Prostate gland (tissue), 2 donors: Measurements from ENCODE around the gene ZNF516. TPM values are rescaled to one million over a fixed set of nuclear protein-coding genes. Genes with fewer than 3 reads are reported as not detected.
A peak's percentile ranks its signal among the peaks of the same experiment; 100 is the strongest.

Experiments used
- DNase-seq: peaks from one replicate; pipeline ENCODE4 v3.0.0-alpha.2; 2019; ENCODE audit warnings: low spot score
- H3K27ac ChIP-seq, 2 donors: fragments of 200-600 bp; sonication (generic); 2 replicates each; pipeline ENCODE4 v1.5.1; 2017 to 2019
- H3K27me3 ChIP-seq: fragments of 200-600 bp; sonication (generic); replicated peaks from 2 replicates; pipeline ENCODE4 v1.5.1; 2019; ENCODE audit not compliant: insufficient read depth
- H3K36me3 ChIP-seq, 2 donors: fragments of 200-600 bp; sonication (generic); 1 replicate in 1 of 2; 2 replicates in 1 of 2; pipeline versions ENCODE4 v1.5.1 to v1.8.1; 2017 to 2019
- H3K4me1 ChIP-seq: fragments of 200-600 bp; sonication (generic); replicated peaks from 2 replicates; pipeline ENCODE4 v1.5.1; 2019
- H3K4me3 ChIP-seq, 2 donors: fragments of 200-600 bp; sonication (generic); 2 replicates each; pipeline ENCODE4 v1.5.1; 2017 to 2019
- H3K9me3 ChIP-seq: fragments of 200-600 bp; sonication (generic); 2 replicates; pipeline ENCODE4 v1.5.1; 2017
- CTCF ChIP-seq, 4 experiments: fragments of 200-600 bp in 2 of 4; fragments of 450-650 bp in 2 of 4; sonication (generic) in 2 of 4; IDR thresholded peaks; 1 replicate in 3 of 4; 2 replicates in 1 of 4; pipeline ENCODE4 v1.5.1; 2016 to 2019; ENCODE audit warnings: antibody characterized with exemption in 4 of 4, mild to moderate bottlenecking in 2 of 4, moderate library complexity in 2 of 4
- POLR2A ChIP-seq: fragments of 450-650 bp; IDR thresholded peaks from one replicate; pipeline ENCODE4 v1.6.1; 2016; ENCODE audit warnings: antibody characterized with exemption, mild to moderate bottlenecking
- POLR2AphosphoS5 ChIP-seq: sonication (generic); formaldehyde crosslinking; IDR thresholded peaks from one replicate; pipeline ENCODE4 v1.6.1; 2017; ENCODE audit warnings: antibody characterized with exemption
- WGBS: methylation state at CpG from one replicate; pipeline ENCODE4 v1.1.5; 2018; 5-methylcytosine and 5-hydroxymethylcytosine counted together
- intact Hi-C: fragments of 100-400 bp; cut with DNase I; formaldehyde crosslinking; loops from one replicate; pipeline ENCODE4 v1.14.2; 2022
- total RNA-seq, 2 donors: library from RNA; depleted of rRNA; stranded (reverse); fragments of >200 nt; gene quantifications; one replicate each; pipeline ENCODE4 v1.1.0, GENCODE V29; 2016

Gene ZNF516
- total RNA-seq, 2 donors from 2014 or later = 25.0 to 158 TPM

- Histone ChIP-seq H3K36me3 (no peaks in the 10 kb centered on the region), H3K4me1 (no peaks in the 10 kb centered on the region), H3K27ac (no peak overlapping the region), H3K27me3 (no peaks in the 10 kb centered on the region), H3K4me3 (no peak overlapping the region), H3K9me3 (no peaks in the 10 kb centered on the region)
- no peak for TF ChIP-seq POLR2A
- no peak for TF ChIP-seq POLR2AphosphoS5
- TF ChIP-seq CTCF (IDR thresholded peaks at IDR 0.05) = no peak
- intact Hi-C loops = no loop called here
- DNase-seq = no peak
- WGBS = 57% methylated on average over 15 of the region's 17 CpGs
Observed at GRCh38 chr18:76390452-76391035, 104.5 kb downstream of the ZNF516 start.

DNA sequence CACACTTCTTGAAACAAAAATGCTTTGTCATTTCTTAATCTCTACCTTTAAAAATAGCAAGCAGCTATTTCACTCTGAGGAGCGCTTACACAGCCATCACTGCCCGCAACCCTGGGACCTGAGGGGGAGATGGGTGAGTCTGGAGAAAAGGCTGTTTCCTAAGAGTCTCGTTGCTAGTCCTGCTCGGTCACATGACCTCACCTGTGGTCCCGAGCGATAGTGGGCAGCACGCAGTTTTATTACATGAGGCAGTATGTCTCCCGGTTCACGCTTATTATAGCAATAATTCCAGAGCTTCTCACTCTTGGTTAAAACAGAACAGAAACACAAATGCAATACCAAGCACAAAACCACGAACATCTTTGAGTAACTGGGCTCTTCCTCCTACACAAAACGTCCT is 105.3 kb downstream of the ZNF516 start:
- DNase-seq = no peak
- Histone ChIP-seq H3K27ac (no peak overlapping the region), H3K4me3 (no peak overlapping the region), H3K36me3 (no peaks in the 10 kb centered on the region), H3K4me1 (no peaks in the 10 kb centered on the region), H3K27me3 (no peaks in the 10 kb centered on the region), H3K9me3 (no peaks in the 10 kb centered on the region)
- WGBS = 64% methylated on average over 11 of the region's 11 CpGs
- TF ChIP-seq CTCF (IDR thresholded peaks at IDR 0.05) = no peak
- intact Hi-C loops = no loop called here

DNA sequence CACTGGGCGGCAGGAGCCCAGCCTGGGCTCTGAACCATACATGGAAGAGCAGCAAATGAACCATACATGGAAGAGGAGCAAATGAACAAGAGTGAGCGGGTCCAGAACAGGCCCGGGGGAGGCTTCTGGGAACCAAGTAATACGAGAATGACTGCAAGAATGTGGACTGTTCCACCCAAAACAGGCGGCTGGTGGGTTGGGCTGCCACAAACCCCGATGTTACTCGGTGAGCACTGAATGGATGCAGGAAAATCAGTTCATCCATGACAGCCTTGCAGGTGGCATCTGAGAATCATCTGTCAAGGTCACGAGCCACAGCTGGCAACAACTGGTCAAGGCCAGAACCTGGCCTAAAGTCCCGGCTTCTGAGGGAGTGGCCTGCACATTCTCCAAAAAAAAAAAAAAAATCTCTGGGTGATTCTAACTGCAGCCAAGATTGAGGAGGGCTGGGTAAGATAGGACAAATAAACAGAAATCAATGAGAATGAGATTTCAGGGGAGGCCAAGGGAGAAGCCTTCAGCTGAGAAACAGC is 106.1 kb downstream of the ZNF516 start:
- no peak for DNase-seq
- no peaks in the 10 kb centered on the region for H3K4me1 ChIP-seq
- no peak overlapping the region for H3K4me3 ChIP-seq
- H3K27me3 ChIP-seq = no peaks in the 10 kb centered on the region
- no peaks in the 10 kb centered on the region for H3K36me3 ChIP-seq
- 78% methylated on average over 9 of the region's 9 CpGs for WGBS
- TF ChIP-seq POLR2AphosphoS5 = no peak
- TF ChIP-seq POLR2A = no peak
- TF ChIP-seq CTCF (IDR thresholded peaks at IDR 0.05) = no peak
- no peaks in the 10 kb centered on the region for H3K9me3 ChIP-seq
- intact Hi-C loops = no loop called here
- H3K27ac ChIP-seq = peak overlapping the region in 1 of 2 donors; percentile 22

DNA sequence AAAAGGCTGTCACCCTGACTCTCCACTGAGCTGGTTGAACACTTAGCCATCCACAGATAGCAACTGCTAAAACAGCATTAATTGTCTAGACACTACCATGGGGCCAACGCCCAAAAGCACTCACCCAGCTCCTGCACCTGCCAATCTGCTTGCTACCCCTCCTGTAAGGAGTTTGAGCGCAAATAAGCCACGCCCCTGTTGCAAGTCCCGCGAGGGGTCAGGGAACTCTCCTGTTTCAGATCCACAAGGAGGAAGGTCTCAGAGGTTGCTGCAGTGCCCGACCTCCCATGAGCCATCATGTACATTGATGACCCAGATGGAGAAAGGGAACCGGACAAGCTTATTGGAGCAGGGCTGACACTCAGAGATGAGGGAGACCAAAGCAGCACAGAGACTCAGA is 106.8 kb downstream of the ZNF516 start:
- Histone ChIP-seq H3K36me3 (no peaks in the 10 kb centered on the region), H3K4me3 (no peak overlapping the region), H3K9me3 (no peaks in the 10 kb centered on the region), H3K4me1 (no peaks in the 10 kb centered on the region), H3K27me3 (no peaks in the 10 kb centered on the region), H3K27ac (no peak overlapping the region)
- no peak for DNase-seq
- intact Hi-C loops = no loop called here
- TF ChIP-seq POLR2A = no peak
- no peak for TF ChIP-seq POLR2AphosphoS5
- no peak for TF ChIP-seq CTCF (IDR thresholded peaks at IDR 0.05)
- 92% methylated on average over 7 of the region's 7 CpGs for WGBS

DNA sequence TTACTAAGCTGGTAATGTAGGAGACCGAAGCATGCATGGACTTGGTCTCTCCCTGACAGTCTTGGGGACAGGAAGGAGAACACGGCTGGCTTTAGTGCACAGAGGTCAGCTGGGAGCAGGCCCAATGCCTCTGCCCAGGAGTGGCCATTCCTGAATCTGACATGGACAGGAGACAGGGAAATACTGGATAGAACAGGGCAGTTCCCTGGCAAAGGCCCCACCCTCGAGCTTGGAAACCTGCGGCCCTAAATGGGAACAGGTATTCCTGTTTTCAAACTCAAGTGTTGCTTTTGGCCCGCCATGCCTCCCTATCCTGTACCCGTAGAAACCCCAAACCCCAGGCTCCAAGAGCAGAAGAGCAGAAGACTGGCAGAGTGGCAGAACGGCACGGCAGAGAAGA is 107.4 kb downstream of the ZNF516 start:
- H3K9me3 ChIP-seq = no peaks in the 10 kb centered on the region
- intact Hi-C loops = no loop called here
- DNase-seq = no peak
- WGBS = 90% methylated on average over 8 of the region's 8 CpGs
- no peaks in the 10 kb centered on the region for H3K4me1 ChIP-seq
- TF ChIP-seq CTCF (IDR thresholded peaks at IDR 0.05) = no peak
- no peak for TF ChIP-seq POLR2AphosphoS5
- TF ChIP-seq POLR2A = no peak
- H3K27me3 ChIP-seq = no peaks in the 10 kb centered on the region
- no peak overlapping the region for H3K4me3 ChIP-seq
- H3K27ac ChIP-seq = no peak overlapping the region
- no peaks in the 10 kb centered on the region for H3K36me3 ChIP-seq
